ENCODE measurements around the gene BOK. TPM values are rescaled to one million over a fixed set of nuclear protein-coding genes. Genes with fewer than 3 reads are reported as not detected.
"Not testable (repeated sequence)": the region's sequence is repeated elsewhere in the genome, so short reads cannot be mapped to it uniquely, and the experiment has no call there.

The BOK gene
- total and polyA plus RNA-seq, 2 donors (not counting 3 experiments of a cell fraction or from before 2014, with no cell fraction given): 76.0 to 95.5 TPM

GRCh38 chr2:241571821-241572620, 13.5 kb downstream of the BOK start:
- POLR2A ChIA-PET: no interaction called here
- Histone ChIP-seq H3K36me3 (ENCODE audit: control insufficient read depth in 2 of 2, extremely low read depth in 1 of 2, insufficient read depth in 2 of 2, low read length in 2 of 2) (peaks cover 3 to 30% of the 10 kb centered on the region in 2 experiments), H3K9ac (replicated peaks; ENCODE audit: extremely low read depth, insufficient read depth, low read length) (no peak overlapping the region), H3K9me3 (replicated peaks; ENCODE audit: control insufficient read depth, insufficient read depth, low read length) (no peaks in the 10 kb centered on the region), H3K27ac (ENCODE audit: insufficient read depth, low read depth, low read length) (no peak overlapping the region), H3K4me2 (ENCODE audit: insufficient read depth, low read length) (no peak overlapping the region), H3K79me2 (ENCODE audit: control insufficient read depth, insufficient read depth, low read length) (peaks cover 7% of the 10 kb centered on the region), H3K9me1 (replicated peaks; ENCODE audit: control insufficient read depth, extremely low read depth, insufficient read depth, low read length) (no peaks in the 10 kb centered on the region), H3K4me3 (replicated peaks in 1 of 3; ENCODE audit: insufficient read depth in 1 of 3, low read depth in 1 of 3, low read length in 3 of 3) (no peak overlapping the region), H4K20me1 (replicated peaks; ENCODE audit: control insufficient read depth, extremely low read depth, insufficient read depth, low read length) (no peaks in the 10 kb centered on the region), H2AFZ (ENCODE audit: low read depth, low read length) (no peak overlapping the region), H3K4me1 (ENCODE audit: control insufficient read depth, extremely low read depth, insufficient read depth, low read length) (no peaks in the 10 kb centered on the region), H3K27me3 (ENCODE audit: control insufficient read depth in 2 of 2, insufficient read depth in 2 of 2, low read length in 2 of 2) (no peaks in the 10 kb centered on the region)
- intact Hi-C loops (cut with micrococcal nuclease): no loop called here
- TF ChIP-seq CTCF (IDR thresholded peaks at IDR 0.05; ENCODE audit: extremely low read depth in 1 of 2, insufficient read depth in 1 of 2, low read depth in 1 of 2, low read length in 2 of 2) (no peak), MAX (IDR thresholded peaks at IDR 0.05; ENCODE audit: insufficient read depth, insufficient read length) (no peak), MYC (IDR thresholded peaks at IDR 0.05; ENCODE audit: low read depth, low read length) (no peak), GATA2 (IDR thresholded peaks at IDR 0.05; ENCODE audit: insufficient read depth, insufficient read length, low read depth, low read length) (no peak), EZH2 (IDR thresholded peaks at IDR 0.05; ENCODE audit: borderline replicate concordance, low read depth, low read length, severe bottlenecking) (no peak), POLR2A (IDR thresholded peaks at IDR 0.05; ENCODE audit: low read depth, low read length) (no peak), POLR2AphosphoS5 (IDR thresholded peaks at IDR 0.05; ENCODE audit: insufficient read depth, low read depth, low read length) (no peak), FOS (IDR thresholded peaks at IDR 0.05; ENCODE audit: borderline replicate concordance, insufficient read depth, low read length) (no peak), JUN (IDR thresholded peaks at IDR 0.05; ENCODE audit: borderline replicate concordance, insufficient read depth, insufficient read length, low read depth) (no peak)
- no peak for FAIRE-seq
- BruUV-seq (replicated peaks): no TSS peak
- DNase-seq (ENCODE audit: low read depth, low spot score): no peak
- dilution Hi-C loops (cut with MboI; ENCODE audit: extremely low pct_ligation_motif_present, low sequenced_read_pairs): no loop called here
- CTCF ChIA-PET: no interaction called here

GRCh38 chr2:241572915-241573651, 14.5 kb downstream of the BOK start:
- H3K27me3 ChIP-seq (ENCODE audit: control insufficient read depth in 2 of 2, insufficient read depth in 2 of 2, low read length in 2 of 2); POLR2A ChIA-PET; FAIRE-seq; H3K4me2 ChIP-seq (ENCODE audit: insufficient read depth, low read length); H3K4me3 ChIP-seq (replicated peaks in 1 of 3; ENCODE audit: insufficient read depth in 1 of 3, low read depth in 1 of 3, low read length in 3 of 3); dilution Hi-C loops (cut with MboI; ENCODE audit: extremely low pct_ligation_motif_present, low sequenced_read_pairs); H3K4me1 ChIP-seq (ENCODE audit: control insufficient read depth, extremely low read depth, insufficient read depth, low read length); H2AFZ ChIP-seq (ENCODE audit: low read depth, low read length); H3K9ac ChIP-seq (replicated peaks; ENCODE audit: extremely low read depth, insufficient read depth, low read length); H3K9me1 ChIP-seq (replicated peaks; ENCODE audit: control insufficient read depth, extremely low read depth, insufficient read depth, low read length); BruUV-seq (replicated peaks); DNase-seq (ENCODE audit: low read depth, low spot score); H3K9me3 ChIP-seq (replicated peaks; ENCODE audit: control insufficient read depth, insufficient read depth, low read length); H3K27ac ChIP-seq (ENCODE audit: insufficient read depth, low read depth, low read length); CTCF ChIA-PET; intact Hi-C loops (cut with micrococcal nuclease); H4K20me1 ChIP-seq (replicated peaks; ENCODE audit: control insufficient read depth, extremely low read depth, insufficient read depth, low read length); H3K79me2 ChIP-seq (ENCODE audit: control insufficient read depth, insufficient read depth, low read length): not testable (repeated sequence)
- H3K36me3 ChIP-seq (ENCODE audit: control insufficient read depth in 2 of 2, extremely low read depth in 1 of 2, insufficient read depth in 2 of 2, low read length in 2 of 2): peaks cover 3 to 25% of the 10 kb centered on the region in 2 experiments
